ENCODE results near the gene SRP68. TPM values are rescaled to one million over a fixed set of nuclear protein-coding genes. Genes with fewer than 3 reads are reported as not detected.

SRP68 gene
- polyA plus RNA-seq, 3 donors = 27.4 to 47.1 (median 42.1) TPM

GRCh38 chr17:76071531-76072147 is 678 bp downstream of the SRP68 start:
- TF ChIP-seq, protein P1, sequence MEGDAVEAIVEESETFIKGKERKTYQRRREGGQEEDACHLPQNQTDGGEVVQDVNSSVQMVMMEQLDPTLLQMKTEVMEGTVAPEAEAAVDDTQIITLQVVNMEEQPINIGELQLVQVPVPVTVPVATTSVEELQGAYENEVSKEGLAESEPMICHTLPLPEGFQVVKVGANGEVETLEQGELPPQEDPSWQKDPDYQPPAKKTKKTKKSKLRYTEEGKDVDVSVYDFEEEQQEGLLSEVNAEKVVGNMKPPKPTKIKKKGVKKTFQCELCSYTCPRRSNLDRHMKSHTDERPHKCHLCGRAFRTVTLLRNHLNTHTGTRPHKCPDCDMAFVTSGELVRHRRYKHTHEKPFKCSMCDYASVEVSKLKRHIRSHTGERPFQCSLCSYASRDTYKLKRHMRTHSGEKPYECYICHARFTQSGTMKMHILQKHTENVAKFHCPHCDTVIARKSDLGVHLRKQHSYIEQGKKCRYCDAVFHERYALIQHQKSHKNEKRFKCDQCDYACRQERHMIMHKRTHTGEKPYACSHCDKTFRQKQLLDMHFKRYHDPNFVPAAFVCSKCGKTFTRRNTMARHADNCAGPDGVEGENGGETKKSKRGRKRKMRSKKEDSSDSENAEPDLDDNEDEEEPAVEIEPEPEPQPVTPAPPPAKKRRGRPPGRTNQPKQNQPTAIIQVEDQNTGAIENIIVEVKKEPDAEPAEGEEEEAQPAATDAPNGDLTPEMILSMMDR (IDR thresholded peaks at IDR 0.05) = no peak
- Mint-ChIP-seq H3K9me3 (peaks cover under 1 to 24% (median 13%) of the 10 kb centered on the region in 7 donors), H3K27me3 (ENCODE audit: low read depth in 3 of 3) (peaks cover 32 to 34% (median 32%) of the 10 kb centered on the region in 3 donors), H3K36me3 (peaks cover 30 to 43% of the 10 kb centered on the region in 2 donors), H3K27ac (peak overlapping the region; percentile 79 to 92 (median 87)), H3K4me1 (peaks cover 40% of the 10 kb centered on the region), H3K4me3 (peak overlapping the region; percentile 93 to 96)
- Histone ChIP-seq H3K9ac (ENCODE audit: insufficient read depth, low read length, poor library complexity, severe bottlenecking) (peak overlapping the region; percentile 84), H3K4me1 (ENCODE audit: control insufficient read depth in 1 of 2, insufficient read depth in 2 of 2, low read length in 2 of 2) (peaks cover 41 to 51% of the 10 kb centered on the region in 2 donors), H3K79me2 (ENCODE audit: insufficient read depth, low read length) (peaks cover 54% of the 10 kb centered on the region), H3K9me3 (replicated peaks in 1 of 2; ENCODE audit: control insufficient read depth in 1 of 2, insufficient read depth in 1 of 2, low read length in 2 of 2) (peaks cover 0 to 13% of the 10 kb centered on the region in 2 donors), H3K4me2 (replicated peaks; ENCODE audit: extremely low read depth, low read length, poor library complexity, severe bottlenecking) (peak overlapping the region; percentile 98), H3K27me3 (ENCODE audit: control insufficient read depth in 2 of 2, insufficient read depth in 2 of 2, low read length in 2 of 2) (peaks cover 25 to 34% of the 10 kb centered on the region in 2 donors), H3K4me3 (replicated peaks in 1 of 3; ENCODE audit: low read depth in 2 of 3, low read length in 3 of 3) (peak overlapping the region; percentile 82 to 94 (median 89)), H3K36me3 (replicated peaks in 1 of 2; ENCODE audit: control insufficient read depth in 1 of 2, insufficient read depth in 2 of 2, low read length in 2 of 2) (peaks cover 11 to 21% of the 10 kb centered on the region in 2 donors), H3K27ac (ENCODE audit: low read depth in 1 of 2, low read length in 2 of 2) (peak overlapping the region; percentile 41 to 87), H4K20me1 (ENCODE audit: insufficient read depth, low read length) (peaks cover 16% of the 10 kb centered on the region), H2AFZ (ENCODE audit: insufficient read depth, low read depth, low read length, poor library complexity, severe bottlenecking) (peak overlapping the region; percentile 99)
- WGBS (ENCODE audit: insufficient coverage) = 13% methylated on average over 11 of the region's 15 CpGs
- no peak for DNase-seq
- intact Hi-C loops (cut with micrococcal nuclease) = no loop called here

DNA sequence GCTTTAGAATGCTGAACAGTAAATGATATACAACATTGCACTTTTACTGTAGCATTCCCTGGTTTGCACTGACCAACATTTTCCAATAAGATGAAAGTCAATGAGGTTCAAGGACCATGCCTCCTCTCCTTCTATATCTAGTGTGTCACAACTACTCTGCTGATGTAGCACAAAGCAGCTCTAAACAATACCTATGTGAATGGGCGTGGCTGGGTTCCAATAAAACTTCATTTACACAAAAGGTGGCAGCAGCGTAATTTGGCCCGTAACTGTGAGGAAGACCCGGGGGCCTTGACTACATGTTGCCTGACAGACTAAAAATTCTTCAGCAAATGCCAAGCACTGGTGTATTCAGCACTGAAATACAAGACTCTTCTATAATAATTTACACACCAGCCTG is 6.5 kb downstream of the SRP68 start:
- intact Hi-C loops (cut with micrococcal nuclease) = no loop called here
- Mint-ChIP-seq H3K36me3 (peaks cover 72 to 91% of the 10 kb centered on the region in 2 donors), H3K4me1 (peaks cover 6% of the 10 kb centered on the region)

More for the DNA sequence above, 6.5 kb downstream of the SRP68 start:
- Histone ChIP-seq H3K36me3 (replicated peaks in 1 of 2; ENCODE audit: control insufficient read depth in 1 of 2, insufficient read depth in 2 of 2, low read length in 2 of 2) (peaks cover 63 to 76% of the 10 kb centered on the region in 2 donors), H3K4me2 (replicated peaks; ENCODE audit: extremely low read depth, low read length, poor library complexity, severe bottlenecking) (no peak overlapping the region), H3K79me2 (ENCODE audit: insufficient read depth, low read length) (peaks cover 32% of the 10 kb centered on the region), H3K4me3 (replicated peaks in 1 of 3; ENCODE audit: low read depth in 2 of 3, low read length in 3 of 3) (no peak overlapping the region), H2AFZ (ENCODE audit: insufficient read depth, low read depth, low read length, poor library complexity, severe bottlenecking) (no peak overlapping the region), H3K27ac (ENCODE audit: low read depth in 1 of 2, low read length in 2 of 2) (no peak overlapping the region), H3K4me1 (ENCODE audit: control insufficient read depth in 1 of 2, insufficient read depth in 2 of 2, low read length in 2 of 2) (peaks cover 0 to 4% of the 10 kb centered on the region in 2 donors), H4K20me1 (ENCODE audit: insufficient read depth, low read length) (peaks cover 23% of the 10 kb centered on the region), H3K9me3 (replicated peaks in 1 of 2; ENCODE audit: control insufficient read depth in 1 of 2, insufficient read depth in 1 of 2, low read length in 2 of 2) (no peaks in the 10 kb centered on the region), H3K27me3 (ENCODE audit: control insufficient read depth in 2 of 2, insufficient read depth in 2 of 2, low read length in 2 of 2) (no peaks in the 10 kb centered on the region), H3K9ac (ENCODE audit: insufficient read depth, low read length, poor library complexity, severe bottlenecking) (no peak overlapping the region)
- H3K27me3 Mint-ChIP-seq (ENCODE audit: low read depth in 3 of 3) = peaks cover 0 to 1% (median 0%) of the 10 kb centered on the region in 3 donors
- TF ChIP-seq, protein P1 (IDR thresholded peaks at IDR 0.05) = no peak
- H3K9me3 Mint-ChIP-seq = no peaks in the 10 kb centered on the region
- no peak overlapping the region for H3K27ac Mint-ChIP-seq
- H3K4me3 Mint-ChIP-seq = no peak overlapping the region
- 100% methylated on average over 4 of the region's 4 CpGs for WGBS (ENCODE audit: insufficient coverage)
- DNase-seq = no peak
